CD4-positive, alpha-beta T cell treated with Interleukin-10 for 1 hour (primary cell): Measurements from ENCODE around the gene RFT1.
"Not testable (repeated sequence)": the region's sequence is repeated elsewhere in the genome, so short reads cannot be mapped to it uniquely, and the experiment has no call there.

ENCODE experiments used
- DNase-seq: peaks from one replicate; pipeline ENCODE4 v3.0.0-alpha.2; 2020

The RFT1 gene

DNA sequence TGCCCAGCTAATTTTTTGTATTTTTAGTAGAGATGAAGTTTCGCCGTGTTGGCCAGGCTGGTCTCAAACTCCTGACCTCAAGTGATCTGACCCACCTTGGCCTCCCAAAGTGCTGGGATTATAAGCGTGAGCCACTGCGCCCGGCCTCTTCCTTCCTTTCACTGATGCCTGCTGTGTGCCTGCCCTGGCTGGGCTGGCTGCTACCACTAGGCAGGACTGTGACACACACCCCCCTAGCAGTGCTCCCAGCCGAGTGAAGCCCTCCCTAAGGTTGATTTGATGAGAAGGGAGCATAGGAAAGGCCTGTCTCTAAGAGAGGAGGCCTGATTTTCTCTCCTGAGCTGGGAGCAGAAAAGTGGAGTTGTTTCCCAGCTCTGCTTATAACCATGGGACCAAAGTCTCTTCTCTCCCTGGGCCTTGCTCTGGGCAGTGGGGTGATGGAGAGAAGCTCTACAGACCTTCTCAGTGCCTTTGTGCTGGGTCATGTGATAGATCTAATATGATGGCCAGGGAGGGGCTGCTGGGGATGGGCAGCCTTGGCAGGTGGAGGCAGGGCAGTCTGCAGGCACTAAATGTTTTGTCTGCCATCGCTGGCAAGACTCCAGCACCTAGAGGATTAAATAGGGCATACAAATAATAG, 64.3 kb downstream of the RFT1 start:
- no peak for DNase-seq

DNA sequence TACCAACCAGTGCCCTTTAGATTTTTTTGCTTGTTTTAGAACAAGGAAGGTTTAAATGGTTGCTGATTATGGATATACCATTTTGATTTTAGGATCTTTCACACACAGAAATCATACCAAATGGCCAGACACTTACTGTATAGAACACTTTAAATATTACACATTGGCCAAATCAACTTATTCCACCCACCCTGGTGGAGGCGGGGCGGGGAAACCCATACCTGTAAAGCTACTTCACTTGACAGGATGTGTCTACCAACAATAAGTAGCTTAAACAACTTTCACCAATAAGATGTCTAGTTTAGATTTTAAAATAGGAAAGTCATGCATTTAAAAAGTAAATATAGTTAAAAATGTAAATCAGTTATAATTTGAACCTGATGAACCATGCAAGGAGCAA, 67.3 kb downstream of the RFT1 start:
- no peak for DNase-seq

DNA sequence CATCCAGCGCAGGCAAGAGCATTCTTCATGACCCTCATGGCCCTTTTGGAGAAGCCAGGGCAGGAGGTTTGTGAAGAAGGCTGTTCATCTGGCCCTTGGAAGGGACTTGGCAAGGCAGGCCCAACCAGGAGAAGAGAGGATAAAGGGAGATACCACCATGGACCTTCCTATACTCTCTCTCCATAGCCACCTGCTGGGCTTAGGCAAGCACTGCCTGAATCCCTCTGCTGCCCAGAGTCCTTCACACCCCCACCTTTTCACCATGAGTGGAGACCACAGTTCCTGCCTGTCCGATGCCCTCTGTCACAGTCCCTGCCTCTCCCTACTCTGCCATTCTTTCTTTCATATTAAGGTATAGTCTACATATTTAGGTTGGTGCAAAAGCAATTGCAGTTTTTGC, 73.8 kb downstream of the RFT1 start:
- DNase-seq, result no peak

DNA sequence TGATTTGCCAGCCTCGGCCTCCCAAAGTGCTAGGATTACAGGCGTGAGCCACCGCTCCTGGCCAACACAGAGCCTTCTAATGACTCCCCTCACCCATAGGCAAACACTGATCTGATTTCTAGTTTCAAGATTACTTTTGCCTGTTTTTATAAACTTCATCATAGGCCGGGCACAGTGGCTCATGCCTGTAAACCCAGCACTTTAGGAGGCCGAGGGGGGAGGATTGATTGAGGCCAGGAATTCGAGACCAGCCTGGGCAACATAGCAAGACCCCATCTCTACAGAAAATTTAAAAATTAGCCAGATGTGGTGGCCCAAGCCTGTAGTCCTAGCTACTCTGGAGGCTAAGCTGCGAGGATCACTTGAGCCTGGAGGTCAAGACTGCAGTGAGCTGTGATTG, 76.0 kb downstream of the RFT1 start:
- DNase-seq, result not testable (repeated sequence)

DNA sequence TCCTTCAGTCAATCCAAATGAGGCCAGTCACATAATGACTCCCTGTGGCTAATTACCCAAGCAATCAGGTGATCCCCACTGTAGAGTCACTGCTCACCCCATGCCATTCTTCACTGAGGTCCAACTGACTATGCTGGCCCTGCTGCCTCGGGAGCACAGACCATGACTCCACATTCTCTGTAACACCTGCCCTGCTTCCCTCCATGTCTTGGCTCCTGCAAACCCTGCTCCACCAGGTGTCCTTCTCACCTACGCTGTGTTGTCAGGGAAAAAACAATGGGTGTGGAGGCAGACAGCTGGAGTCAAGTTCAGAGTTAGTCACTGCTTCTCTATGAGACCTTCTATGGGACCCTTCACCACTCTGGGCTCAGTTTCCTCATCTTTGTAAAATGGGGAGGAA, 78.3 kb downstream of the RFT1 start:
- DNase-seq, result no peak

GRCh38 chr3:53049987-53050386, 80.2 kb downstream of the RFT1 start:
- DNase-seq, result no peak

DNA sequence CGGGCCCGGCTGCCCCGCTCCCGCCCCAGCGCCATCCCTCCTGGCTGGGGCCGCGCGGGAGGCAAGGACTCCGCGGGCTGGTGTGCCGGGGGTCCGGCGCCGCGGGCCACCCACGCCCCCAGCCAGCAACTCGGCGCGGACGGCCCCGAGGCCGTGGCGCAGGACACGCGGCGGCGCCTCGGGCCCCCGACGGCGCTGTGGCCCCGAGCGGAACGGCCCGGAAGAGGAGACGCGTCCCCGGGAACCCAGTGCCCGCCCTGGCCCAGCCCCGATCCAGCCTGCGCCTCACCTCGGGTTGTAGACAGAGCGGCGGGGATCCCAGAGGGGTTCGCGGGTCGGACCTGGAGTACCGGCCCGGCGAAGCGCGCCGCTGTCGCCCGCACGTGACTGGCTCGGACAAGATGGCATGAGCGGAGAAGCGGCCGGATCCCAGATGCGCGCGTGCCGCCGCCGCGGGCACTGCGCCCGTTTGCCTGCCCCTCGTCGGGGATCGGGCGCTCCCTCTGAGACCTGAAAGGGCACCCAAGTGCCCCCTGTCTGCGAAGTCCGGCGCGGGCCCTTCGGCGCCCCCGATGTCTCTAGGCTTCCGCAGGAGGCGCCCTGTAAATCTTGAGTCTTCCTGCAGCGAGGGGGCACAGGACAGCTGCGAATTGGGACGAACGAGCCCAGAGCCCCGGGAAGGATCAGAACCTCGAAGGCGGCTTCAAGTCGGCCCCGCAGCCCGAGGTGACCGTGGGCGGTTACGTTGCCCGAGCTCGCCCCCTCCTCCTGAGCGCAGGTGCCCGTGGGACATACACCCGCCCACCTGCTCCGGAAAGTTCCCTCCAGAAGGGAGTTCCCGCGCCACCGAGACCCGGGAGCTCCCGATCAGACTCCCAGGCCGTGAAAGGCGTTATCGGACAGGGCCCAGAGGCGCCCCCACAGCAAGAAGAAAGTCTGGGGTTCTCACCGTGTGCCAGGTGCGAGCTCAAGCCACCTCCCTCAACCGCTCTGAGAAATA, 83.8 kb downstream of the RFT1 start:
- DNase-seq, result peak; percentile 76

GRCh38 chr3:53045518-53046170, 84.6 kb downstream of the RFT1 start, which contains the start of gene SFMBT1:
Gene SFMBT1, minus strand, starts transcription at chr3:53046073. Its CDS starts 76,945 bp downstream, at chr3:52969128.
- DNase-seq, result peak; percentile 83

- peak; percentile 80 for DNase-seq
Measured at GRCh38 chr3:53044711-53045517, 85.3 kb downstream of the RFT1 start.

DNA sequence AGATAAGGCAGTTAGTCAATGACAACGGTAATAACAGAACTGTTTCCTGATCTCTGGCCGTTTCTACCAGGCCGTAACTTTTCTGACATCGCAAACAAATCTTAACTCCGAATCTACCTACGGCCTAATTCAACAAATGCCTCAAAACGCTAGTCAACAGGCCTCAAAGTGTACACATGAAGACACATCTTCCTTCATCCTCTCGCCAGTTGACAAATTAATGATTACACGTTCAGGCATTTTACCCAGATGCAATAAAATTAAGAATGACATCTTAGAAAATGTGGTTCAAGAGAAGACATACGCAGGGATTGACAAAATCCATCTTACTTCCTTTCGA, 85.9 kb downstream of the RFT1 start:
- no peak for DNase-seq

DNA sequence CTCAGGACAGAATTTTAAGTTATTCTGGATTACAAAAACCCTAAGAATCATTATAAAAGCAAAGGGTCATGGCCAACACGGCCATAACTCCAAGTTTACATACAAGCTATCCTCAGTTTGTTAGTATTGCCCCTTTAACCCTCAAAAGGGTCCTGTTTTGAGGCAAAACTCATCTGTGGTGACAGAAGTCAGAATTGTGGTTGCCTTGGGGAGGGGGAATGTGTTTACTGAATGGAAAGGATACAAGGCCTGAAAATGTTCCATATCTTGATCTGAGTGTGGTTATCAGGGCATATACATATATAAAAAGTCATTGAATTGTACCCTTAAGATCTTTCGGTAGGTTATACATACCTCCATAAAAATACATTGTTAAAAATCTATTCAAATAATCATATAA, 86.5 kb downstream of the RFT1 start:
- DNase-seq, result peak; percentile 20

GRCh38 chr3:53042651-53043050, 87.6 kb downstream of the RFT1 start:
- DNase-seq, result no peak

GRCh38 chr3:53040351-53040820, 89.8 kb downstream of the RFT1 start:
- DNase-seq, result no peak

DNA sequence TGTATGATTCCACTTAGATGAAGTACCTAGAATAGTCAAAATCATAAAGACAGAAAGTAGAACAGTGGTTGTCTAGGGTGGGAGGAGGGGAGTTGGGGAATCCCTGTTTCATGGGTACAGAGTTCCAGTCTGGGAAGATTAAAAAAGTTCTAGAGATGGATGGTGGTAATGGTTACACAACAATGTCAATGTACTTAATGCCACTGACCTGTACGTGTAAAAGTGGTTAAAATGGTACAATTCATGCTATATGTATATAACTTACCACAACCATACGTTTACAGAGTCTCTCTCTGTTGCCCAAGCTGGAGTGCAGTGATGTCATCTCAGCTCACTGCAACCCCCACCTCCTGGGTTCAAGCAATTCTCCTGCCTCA, 90.9 kb downstream of the RFT1 start:
- no peak for DNase-seq

GRCh38 chr3:53038679-53039375, 91.4 kb downstream of the RFT1 start:
- DNase-seq, result no peak
